Stimulated activated memory B cell treated with anti-CD40 and anti-IgM and Interleukin-4, amounts not matched to agents 10 μg/mL and 1 μg/mL and 100 μg/mL, for 72 hours (primary cell): Measurements from ENCODE around the gene BCL2L12.
"Not testable (repeated sequence)": the region's sequence is repeated elsewhere in the genome, so short reads cannot be mapped to it uniquely, and the experiment has no call there.

Source experiments
- ATAC-seq: fragments of 150-1000 bp; cut with Tn5 transposase; 2 replicates; pipeline ENCODE4 v1.10.0; 2021
- H3K27ac Mint-ChIP-seq: one replicate; pipeline ENCODE4 v1.8.0; 2022; ENCODE audit warnings: mild to moderate bottlenecking, mixed read lengths
- H3K27me3 Mint-ChIP-seq: one replicate; pipeline ENCODE4 v1.8.0; 2022; ENCODE audit warnings: mixed read lengths
- H3K36me3 Mint-ChIP-seq: one replicate; pipeline ENCODE4 v1.8.0; 2022; ENCODE audit warnings: mixed read lengths
- H3K4me1 Mint-ChIP-seq: one replicate; pipeline ENCODE4 v1.8.0; 2022; ENCODE audit warnings: mixed read lengths
- H3K4me3 Mint-ChIP-seq: one replicate; pipeline ENCODE4 v1.8.0; 2022; ENCODE audit warnings: mild to moderate bottlenecking, moderate library complexity, mixed read lengths
- H3K9me3 Mint-ChIP-seq: one replicate; pipeline ENCODE4 v1.8.0; 2022; ENCODE audit warnings: mixed read lengths

Gene BCL2L12, protein sequence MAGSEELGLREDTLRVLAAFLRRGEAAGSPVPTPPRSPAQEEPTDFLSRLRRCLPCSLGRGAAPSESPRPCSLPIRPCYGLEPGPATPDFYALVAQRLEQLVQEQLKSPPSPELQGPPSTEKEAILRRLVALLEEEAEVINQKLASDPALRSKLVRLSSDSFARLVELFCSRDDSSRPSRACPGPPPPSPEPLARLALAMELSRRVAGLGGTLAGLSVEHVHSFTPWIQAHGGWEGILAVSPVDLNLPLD

DNA sequence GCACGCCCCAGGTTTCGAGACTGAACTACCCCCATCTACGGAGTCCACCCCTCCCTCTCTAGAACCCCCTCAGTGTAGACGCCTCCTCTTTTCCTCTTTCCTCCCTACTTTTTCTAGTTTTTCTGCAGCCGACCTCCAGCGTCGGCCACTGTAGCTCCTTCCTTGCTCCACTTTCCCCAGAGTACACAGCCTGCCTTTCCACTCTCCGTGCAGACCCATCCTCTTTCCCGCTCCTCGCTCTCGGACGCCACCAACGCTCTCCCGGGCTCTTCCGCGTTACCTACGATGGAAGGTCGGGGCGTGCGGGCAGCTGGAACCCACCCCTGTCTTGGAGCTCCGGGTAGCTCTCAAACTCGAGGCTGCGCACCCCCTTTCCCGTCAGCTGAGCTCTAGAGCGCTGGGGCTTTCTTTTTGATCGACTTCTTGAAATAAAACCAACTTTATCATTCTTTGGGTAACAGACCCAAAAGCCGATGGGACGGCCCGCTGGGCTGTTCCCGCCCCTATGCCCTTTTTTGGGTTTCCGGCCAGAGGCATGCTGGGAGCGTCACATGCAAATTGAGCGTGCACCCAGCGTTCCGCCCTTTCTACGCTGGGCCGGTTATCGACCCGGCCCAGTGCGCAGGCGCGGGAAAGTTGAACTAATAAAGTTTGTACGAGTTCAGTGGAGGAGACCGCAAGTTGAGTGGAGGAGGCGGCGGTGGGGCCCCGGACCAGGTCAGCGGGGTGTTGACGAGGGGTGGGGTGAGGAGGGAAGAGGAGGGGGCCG is at the start of gene BCL2L12, which contains the start of gene IRF3:
Gene BCL2L12 (plus strand): TSS at position 583 of the 769 bp plus-strand sequence. CDS start 760 bp downstream, outside the sequence.
Gene IRF3 (minus strand): TSS at position 507 of the 769 bp plus-strand sequence. CDS start 1,019 bp downstream, outside the sequence.
- Mint-ChIP-seq H3K4me3 (peak within 1 kb of the TSS; percentile 100), H3K36me3 (peaks cover 16% of the 10 kb centered on the region), H3K27ac (peak within 1 kb of the TSS; percentile 97), H3K27me3 (no peaks in the 10 kb centered on the region), H3K9me3 (no peaks in the 10 kb centered on the region), H3K4me1 (peaks cover 56% of the 10 kb centered on the region)
- ATAC-seq: peak; percentile 95

DNA sequence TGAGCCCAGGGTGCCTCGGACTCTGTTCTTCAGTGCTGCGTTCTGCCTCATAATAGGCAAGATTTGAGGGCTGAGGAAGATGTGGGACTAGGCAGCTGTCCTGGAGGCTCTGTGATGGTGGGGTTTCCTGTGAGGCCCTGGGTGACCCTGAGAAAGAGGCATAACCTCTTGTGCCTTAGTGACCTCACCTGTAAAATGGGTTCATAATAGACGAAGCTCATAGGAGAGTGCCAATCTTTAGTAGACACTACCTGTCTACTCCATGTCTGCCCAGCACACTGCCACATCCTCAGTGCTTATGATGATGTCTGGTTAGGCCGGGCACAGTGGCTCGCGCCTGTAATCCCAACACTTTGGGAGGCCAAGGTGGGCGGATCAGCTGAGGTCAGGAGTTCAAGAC is 49.2 kb upstream of the BCL2L12 start:
- Mint-ChIP-seq H3K4me1 (peaks cover 28% of the 10 kb centered on the region), H3K27me3 (no peaks in the 10 kb centered on the region), H3K9me3 (no peaks in the 10 kb centered on the region), H3K27ac (no peak overlapping the region), H3K36me3 (peaks cover 70% of the 10 kb centered on the region), H3K4me3 (no peak overlapping the region)
- ATAC-seq: no peak

DNA sequence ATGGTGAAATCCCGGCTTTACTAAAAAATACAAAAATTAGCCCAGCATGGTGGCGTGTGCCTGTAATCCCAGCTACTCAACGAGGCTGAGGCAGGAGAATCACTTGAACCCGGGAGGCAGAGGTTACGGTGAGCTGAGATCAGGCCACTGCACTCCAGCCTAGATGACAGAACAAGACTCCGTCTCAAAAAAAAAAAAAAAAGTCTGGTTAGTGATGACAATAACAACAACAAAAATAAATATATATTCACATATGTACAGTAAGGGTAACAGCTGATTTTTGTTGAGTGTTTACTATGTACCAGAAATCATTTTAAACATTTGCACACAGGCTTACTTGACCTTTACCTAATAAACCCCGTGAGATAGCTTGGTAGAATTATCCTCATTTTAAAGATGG is 48.8 kb upstream of the BCL2L12 start:
- peaks cover 75% of the 10 kb centered on the region for H3K36me3 Mint-ChIP-seq

DNA sequence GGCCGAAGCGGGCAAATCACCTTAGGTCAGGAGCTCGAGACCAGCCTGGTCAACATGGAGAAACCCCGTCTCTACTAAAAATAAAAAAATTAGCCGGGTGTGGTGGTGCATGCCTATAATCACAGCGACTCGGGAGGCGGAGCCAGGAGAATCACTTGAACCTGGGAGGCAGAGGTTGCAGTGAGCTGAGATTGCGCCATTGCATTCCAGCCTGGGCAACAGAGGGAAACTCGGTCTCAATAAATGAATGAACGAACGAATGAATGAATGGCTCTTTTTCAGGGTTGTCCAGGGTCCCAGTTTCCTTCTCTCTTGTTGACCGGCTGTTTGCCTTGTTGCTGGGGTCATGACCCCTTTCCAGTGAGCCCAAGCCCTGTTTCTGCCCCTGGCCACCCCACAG is 47.9 kb upstream of the BCL2L12 start:
- ATAC-seq, H3K9me3 Mint-ChIP-seq, H3K4me3 Mint-ChIP-seq, H3K27me3 Mint-ChIP-seq, H3K27ac Mint-ChIP-seq: not testable (repeated sequence)
- peaks cover 74% of the 10 kb centered on the region for H3K36me3 Mint-ChIP-seq
- H3K4me1 Mint-ChIP-seq: peaks cover 22% of the 10 kb centered on the region

More for the DNA sequence above, 48.8 kb upstream of the BCL2L12 start:
- H3K9me3 Mint-ChIP-seq: no peaks in the 10 kb centered on the region
- H3K4me1 Mint-ChIP-seq: peaks cover 28% of the 10 kb centered on the region
- ATAC-seq: no peak
- H3K27ac Mint-ChIP-seq: no peak overlapping the region
- H3K27me3 Mint-ChIP-seq: no peaks in the 10 kb centered on the region
- H3K4me3 Mint-ChIP-seq: no peak overlapping the region

DNA sequence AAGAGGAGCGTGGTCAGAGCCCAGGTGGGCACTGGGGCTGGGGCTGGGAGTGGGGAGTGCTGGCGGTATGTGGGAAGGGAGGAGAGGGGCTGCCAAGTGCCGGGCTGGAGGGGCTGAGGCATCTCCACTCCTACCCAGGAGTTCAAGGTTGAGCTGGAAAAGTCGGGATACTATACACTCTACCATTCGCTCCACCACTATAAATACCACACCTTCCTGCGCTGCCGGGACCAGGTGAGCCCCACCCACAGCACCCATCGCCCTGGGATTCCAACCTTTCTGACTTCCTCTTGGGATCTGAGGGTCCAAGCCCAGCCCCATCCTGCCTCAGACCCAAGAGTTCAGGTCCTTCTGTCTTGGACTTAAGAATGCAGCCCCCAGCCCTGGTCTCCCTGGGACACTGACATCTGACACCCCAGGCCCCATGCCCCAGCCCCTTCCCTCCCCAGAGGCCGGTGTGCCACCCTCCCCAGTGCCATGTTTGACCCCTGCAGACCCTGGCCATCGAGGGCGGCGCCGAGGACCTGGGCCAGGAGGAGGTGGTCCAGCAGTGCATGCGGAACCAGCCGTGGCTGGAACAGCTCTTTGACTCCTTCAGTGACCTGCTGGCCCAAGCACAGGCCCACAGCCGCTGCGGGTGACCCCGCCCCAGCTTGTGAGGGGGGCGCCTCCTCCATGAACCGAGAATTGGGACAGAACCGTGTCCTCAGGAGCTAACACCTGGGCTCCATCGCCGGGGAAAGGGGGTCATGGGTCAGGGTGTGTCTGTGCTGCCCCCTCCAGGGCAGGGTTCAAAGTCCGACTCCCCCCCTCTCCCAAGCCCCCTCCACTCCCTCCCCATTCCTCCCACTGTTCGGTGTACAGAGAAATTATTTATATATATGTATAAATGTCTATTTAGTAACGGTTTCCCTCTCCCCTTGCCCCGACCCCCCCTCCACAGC is 40.5 kb upstream of the BCL2L12 start:
- H3K27ac Mint-ChIP-seq: no peak overlapping the region
- H3K4me3 Mint-ChIP-seq: no peak overlapping the region
- H3K27me3 Mint-ChIP-seq: no peaks in the 10 kb centered on the region
- no peaks in the 10 kb centered on the region for H3K9me3 Mint-ChIP-seq
- no peaks in the 10 kb centered on the region for H3K4me1 Mint-ChIP-seq
- ATAC-seq: peak; percentile 31
- peaks cover 59% of the 10 kb centered on the region for H3K36me3 Mint-ChIP-seq

DNA sequence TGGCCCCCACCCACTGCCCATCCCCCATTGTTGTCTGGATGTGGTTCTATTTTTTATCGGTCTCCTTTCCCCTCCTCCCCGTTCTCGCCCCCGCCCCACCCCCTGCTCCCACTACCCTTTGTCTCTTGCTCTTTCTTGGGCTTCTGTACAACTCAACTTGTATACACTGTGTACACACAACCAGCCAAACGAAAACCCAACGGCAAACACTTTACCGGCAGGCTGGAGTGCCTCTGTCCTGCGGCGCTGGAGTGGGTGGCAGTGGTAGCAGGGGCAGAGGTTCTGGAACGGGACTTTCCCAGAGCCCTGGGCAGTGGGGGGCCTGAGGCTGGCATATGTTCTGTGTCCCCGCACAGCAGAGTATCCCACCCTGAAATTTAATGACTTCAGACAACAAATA is 39.5 kb upstream of the BCL2L12 start:
- Mint-ChIP-seq H3K4me3 (no peak overlapping the region), H3K36me3 (peaks cover 53% of the 10 kb centered on the region), H3K4me1 (no peaks in the 10 kb centered on the region), H3K27ac (no peak overlapping the region), H3K9me3 (no peaks in the 10 kb centered on the region), H3K27me3 (no peaks in the 10 kb centered on the region)
- ATAC-seq: no peak

DNA sequence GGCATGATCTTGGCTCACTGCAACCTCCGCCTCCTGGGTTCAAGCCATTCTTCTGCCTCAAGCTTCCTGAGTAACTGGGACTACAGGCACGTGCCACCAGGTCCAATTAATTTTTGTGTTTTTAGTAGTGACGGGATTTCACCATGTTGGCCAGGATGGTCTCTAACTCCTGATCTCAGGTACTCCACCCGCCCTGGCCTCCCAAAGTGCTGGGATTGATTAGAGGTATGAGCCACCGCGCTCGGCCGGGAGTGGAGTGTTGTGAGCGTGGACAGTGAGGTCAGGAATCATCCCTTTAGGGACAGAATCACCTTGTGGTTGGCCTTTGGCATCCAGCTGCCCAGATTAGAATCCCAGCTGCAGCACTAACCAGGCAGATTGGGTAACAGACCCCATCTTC is 36.1 kb upstream of the BCL2L12 start:
- Mint-ChIP-seq H3K9me3 (no peaks in the 10 kb centered on the region), H3K4me3 (no peak overlapping the region), H3K27ac (no peak overlapping the region), H3K36me3 (peaks cover 23% of the 10 kb centered on the region), H3K27me3 (no peaks in the 10 kb centered on the region), H3K4me1 (no peaks in the 10 kb centered on the region)
- no peak for ATAC-seq

DNA sequence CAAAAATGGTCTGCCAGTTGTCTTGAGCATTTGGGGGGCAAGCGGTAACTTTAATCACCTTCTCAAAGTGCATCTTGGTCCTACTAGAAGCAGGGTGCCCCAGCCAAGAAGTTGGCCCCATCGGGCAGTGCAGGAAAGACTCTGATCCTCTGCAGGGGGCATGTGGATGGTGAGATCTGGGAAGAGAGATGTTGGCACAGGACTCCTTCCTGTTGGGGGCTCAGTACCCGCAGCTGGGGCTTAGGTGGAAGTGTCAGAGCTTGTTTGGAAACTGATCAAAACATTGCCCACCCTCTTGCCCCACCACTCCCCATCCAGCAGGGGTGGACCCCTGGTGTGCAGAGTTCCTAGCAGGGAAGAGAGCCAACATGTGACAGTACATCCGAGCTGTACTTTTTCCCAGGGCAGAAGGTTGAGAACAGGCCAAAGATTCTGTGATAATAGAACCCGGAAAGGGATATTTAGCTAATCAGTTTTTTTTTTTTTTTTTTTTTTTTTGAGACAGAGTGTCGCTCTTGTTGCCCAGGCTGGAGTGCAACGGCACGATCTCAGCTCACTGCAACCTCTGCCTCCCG is 34.6 kb upstream of the BCL2L12 start:
- H3K27me3 Mint-ChIP-seq: no peaks in the 10 kb centered on the region
- H3K4me3 Mint-ChIP-seq: no peak overlapping the region
- H3K27ac Mint-ChIP-seq: no peak overlapping the region
- peaks cover 14% of the 10 kb centered on the region for H3K36me3 Mint-ChIP-seq
- ATAC-seq: no peak
- H3K9me3 Mint-ChIP-seq: no peaks in the 10 kb centered on the region
- H3K4me1 Mint-ChIP-seq: peaks cover 7% of the 10 kb centered on the region

DNA sequence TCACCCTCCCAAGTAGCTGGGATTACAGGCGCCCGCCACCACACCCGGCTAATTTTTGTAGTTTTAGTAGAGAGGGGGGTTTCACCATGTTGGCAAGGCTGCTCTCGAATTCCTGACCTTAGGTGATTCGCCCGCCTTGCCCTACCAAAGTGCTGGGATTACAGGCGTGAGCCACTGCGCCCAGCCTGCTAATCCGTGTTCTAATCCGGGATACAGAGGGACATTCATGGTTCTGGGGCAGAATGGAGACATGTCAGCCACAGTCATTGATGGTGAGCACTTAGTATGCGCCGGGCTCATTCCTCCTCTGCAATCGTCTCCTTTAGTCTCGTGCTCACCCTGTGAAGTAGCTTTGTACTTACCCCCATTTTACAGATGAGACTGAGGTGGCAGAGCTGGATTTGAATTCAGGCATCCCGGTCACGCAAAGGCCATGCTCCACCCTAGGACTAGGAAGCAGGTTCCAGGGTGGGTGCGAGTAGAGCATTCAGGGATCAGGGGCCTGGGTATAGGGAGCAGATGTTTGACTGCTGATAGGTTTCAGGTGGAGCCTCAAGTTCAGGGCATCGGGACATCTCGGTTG is 34.0 kb upstream of the BCL2L12 start:
- Mint-ChIP-seq H3K9me3 (no peaks in the 10 kb centered on the region), H3K36me3 (peaks cover 14% of the 10 kb centered on the region), H3K4me1 (peaks cover 7% of the 10 kb centered on the region), H3K27me3 (no peaks in the 10 kb centered on the region), H3K4me3 (no peak overlapping the region), H3K27ac (no peak overlapping the region)
- no peak for ATAC-seq

DNA sequence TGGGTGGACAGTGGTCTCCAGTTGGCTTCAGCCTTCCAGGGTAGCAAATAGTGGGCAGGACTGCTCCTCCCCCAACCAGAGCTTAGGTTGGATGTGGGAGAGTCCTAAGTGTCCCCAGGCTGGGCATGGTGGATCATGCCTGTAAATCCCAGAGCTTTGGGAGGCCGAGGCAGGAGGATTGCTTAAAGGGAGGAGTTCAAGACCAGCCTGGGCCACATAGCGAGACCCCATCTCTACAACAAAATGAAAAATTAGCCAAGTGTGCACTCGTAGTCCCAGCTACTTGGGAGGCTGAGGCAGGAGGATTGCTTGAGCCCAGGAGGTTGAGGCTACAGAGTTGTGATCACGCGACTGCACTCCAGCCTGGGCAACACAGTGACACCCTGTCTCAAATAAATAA is 33.2 kb upstream of the BCL2L12 start:
- Mint-ChIP-seq H3K9me3 (no peaks in the 10 kb centered on the region), H3K4me1 (peaks cover 7% of the 10 kb centered on the region), H3K27me3 (no peaks in the 10 kb centered on the region), H3K4me3 (no peak overlapping the region), H3K36me3 (peaks cover 6% of the 10 kb centered on the region), H3K27ac (no peak overlapping the region)
- no peak for ATAC-seq

DNA sequence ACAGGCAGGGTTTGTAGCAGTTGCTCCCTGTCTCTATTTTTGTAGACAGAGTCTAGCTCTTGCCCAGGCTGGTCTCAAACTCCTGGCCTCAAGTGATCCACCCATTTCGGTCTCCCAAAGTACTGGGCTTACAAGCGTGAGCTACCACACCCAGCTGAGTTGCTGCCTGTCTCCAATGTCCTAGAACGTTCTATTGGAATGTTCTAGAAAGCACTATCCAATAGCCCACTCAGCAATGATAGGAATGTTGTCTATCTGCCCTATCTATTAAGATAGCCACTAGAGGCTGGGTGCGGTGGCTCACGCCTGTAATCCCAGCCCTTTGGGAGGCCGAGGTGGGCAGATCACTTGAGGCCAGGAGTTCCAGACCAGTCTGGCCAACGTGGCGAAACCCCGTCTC is 32.5 kb upstream of the BCL2L12 start:
- H3K27ac Mint-ChIP-seq, H3K4me3 Mint-ChIP-seq, ATAC-seq, H3K36me3 Mint-ChIP-seq, H3K9me3 Mint-ChIP-seq, H3K27me3 Mint-ChIP-seq: not testable (repeated sequence)
- H3K4me1 Mint-ChIP-seq: peaks cover 13% of the 10 kb centered on the region

DNA sequence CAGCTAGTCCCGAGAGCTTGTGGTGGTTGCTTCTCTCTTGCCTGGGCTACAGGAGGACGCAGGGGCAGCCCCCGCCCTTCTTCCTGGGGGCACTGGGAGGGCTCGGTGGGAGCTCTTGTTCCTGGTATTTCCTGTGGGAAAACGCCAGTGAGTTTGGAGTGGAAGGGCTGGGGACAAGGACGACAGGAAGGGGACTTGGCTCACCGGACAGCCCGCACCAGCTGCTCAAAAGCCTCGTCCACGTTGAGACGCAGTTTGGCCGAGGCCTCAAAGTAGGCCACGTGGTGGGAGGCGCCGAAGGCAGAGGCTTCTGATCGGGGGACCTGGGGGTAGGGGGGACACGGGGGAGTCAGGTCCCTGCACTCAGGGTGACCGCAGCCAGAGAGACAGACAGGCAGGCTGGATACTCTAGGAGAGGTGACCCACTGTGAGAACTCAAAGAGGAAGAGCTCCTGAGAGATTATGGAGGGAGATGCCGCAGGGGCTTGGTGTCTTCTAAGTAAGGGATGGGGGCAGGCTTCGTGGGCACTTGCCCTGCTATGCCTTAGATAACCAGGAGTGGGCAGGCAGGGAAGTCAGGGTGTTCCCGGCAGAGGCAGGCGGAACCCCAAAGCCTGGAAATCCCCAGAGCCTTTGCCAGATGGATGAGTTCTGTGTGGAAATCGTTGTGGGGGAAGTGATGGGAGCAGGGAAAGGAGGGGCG is 30.1 kb upstream of the BCL2L12 start:
- Mint-ChIP-seq H3K9me3 (no peaks in the 10 kb centered on the region), H3K36me3 (no peaks in the 10 kb centered on the region), H3K4me3 (no peak overlapping the region), H3K27me3 (no peaks in the 10 kb centered on the region), H3K4me1 (peaks cover 33% of the 10 kb centered on the region), H3K27ac (no peak overlapping the region)
- ATAC-seq: no peak

DNA sequence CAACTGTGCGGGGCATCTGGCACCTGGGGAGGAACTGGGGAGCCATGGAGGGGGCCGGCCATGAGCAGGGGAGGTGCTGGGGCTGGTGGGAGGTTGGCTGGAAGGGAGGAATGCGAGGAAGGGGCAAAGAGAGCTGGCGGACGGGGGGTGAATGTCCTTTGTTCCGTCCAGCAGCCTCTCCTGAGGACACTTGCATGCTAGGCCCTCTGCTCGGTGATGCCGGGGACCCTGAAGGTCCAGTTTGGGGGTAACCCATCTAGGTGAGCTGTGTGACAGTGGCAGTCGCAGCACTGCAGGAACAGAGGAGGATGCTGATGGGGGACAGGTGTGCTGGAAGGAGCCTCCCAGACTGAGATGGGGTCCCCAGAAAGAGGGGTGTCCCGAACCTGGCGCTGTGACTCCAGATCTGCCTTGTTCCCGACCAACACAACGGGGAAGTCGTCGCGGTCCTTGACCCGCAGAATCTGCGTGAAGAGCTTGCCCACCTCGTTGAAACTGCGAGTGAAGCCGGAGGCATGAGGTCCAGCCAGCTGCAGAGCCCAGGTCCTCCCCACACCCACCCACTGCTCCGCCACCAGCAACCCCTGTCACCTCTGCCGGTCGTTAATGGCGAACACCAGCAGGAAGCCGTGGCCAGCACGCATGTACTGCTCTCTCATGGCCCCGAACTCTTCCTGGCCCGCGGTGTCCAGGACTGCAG is 29.4 kb upstream of the BCL2L12 start:
- no peak for ATAC-seq
- Mint-ChIP-seq H3K27me3 (no peaks in the 10 kb centered on the region), H3K27ac (no peak overlapping the region), H3K4me3 (no peak overlapping the region), H3K36me3 (no peaks in the 10 kb centered on the region), H3K9me3 (no peaks in the 10 kb centered on the region), H3K4me1 (peaks cover 40% of the 10 kb centered on the region)
